Measurements from ENCODE around the gene FKBP1B. TPM values are rescaled to one million over a fixed set of nuclear protein-coding genes. Genes with fewer than 3 reads are reported as not detected.

FKBP1B gene
- total RNA-seq, 1 donor from 2014 or later, result 16.2 TPM

DNA sequence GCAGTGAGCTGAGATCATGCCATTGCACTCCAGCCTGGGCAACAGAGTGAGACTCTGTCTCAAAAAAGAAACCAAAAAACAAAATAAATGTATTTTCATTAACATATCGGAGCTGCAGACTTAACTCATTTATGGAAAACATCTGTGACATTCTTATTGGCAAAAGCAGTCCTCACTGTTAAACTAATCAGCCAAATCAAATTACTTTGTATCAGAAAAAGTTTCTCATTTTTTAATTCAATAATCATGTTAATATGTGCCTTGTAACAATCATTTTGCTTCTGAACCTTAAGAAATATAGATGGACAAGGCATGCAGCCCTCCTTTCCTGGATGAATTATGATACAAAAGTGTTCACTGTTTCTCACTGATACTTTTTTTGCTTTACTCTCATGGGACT lies 53.1 kb downstream of the FKBP1B start:
- Mint-ChIP-seq H3K9me3 (ENCODE audit: low read depth) (peaks cover 39% of the 10 kb centered on the region), H3K27me3 (ENCODE audit: low read depth) (no peaks in the 10 kb centered on the region), H3K27ac (ENCODE audit: unreplicated experiment) (no peak overlapping the region), H3K4me3 (ENCODE audit: unreplicated experiment) (no peak overlapping the region), H3K4me1 (ENCODE audit: low read depth) (no peaks in the 10 kb centered on the region), H3K36me3 (ENCODE audit: low read depth) (peaks cover 17% of the 10 kb centered on the region)
- no peak for DNase-seq (ENCODE audit: low spot score)
- TF ChIP-seq CTCF (IDR thresholded peaks at IDR 0.05), result no peak

GRCh38 chr2:24104110-24104650 lies 54.6 kb downstream of the FKBP1B start:
- H3K36me3 Mint-ChIP-seq (ENCODE audit: low read depth), result peaks cover 14% of the 10 kb centered on the region
- H3K9me3 Mint-ChIP-seq (ENCODE audit: low read depth), result peaks cover 35% of the 10 kb centered on the region
- no peak for DNase-seq (ENCODE audit: low spot score)
- no peaks in the 10 kb centered on the region for H3K27me3 Mint-ChIP-seq (ENCODE audit: low read depth)
- H3K4me1 Mint-ChIP-seq (ENCODE audit: low read depth), result no peaks in the 10 kb centered on the region
- no peak for TF ChIP-seq CTCF (IDR thresholded peaks at IDR 0.05)
- H3K27ac Mint-ChIP-seq (ENCODE audit: unreplicated experiment), result no peak overlapping the region
- no peak overlapping the region for H3K4me3 Mint-ChIP-seq (ENCODE audit: unreplicated experiment)

- H3K4me3 Mint-ChIP-seq (ENCODE audit: unreplicated experiment), result no peak overlapping the region
- H3K27me3 Mint-ChIP-seq (ENCODE audit: low read depth), result no peaks in the 10 kb centered on the region
- TF ChIP-seq CTCF (IDR thresholded peaks at IDR 0.05), result no peak
- H3K9me3 Mint-ChIP-seq (ENCODE audit: low read depth), result peaks cover 35% of the 10 kb centered on the region
- no peak for DNase-seq (ENCODE audit: low spot score)
- H3K27ac Mint-ChIP-seq (ENCODE audit: unreplicated experiment), result no peak overlapping the region
- peaks cover 12% of the 10 kb centered on the region for H3K36me3 Mint-ChIP-seq (ENCODE audit: low read depth)
- no peaks in the 10 kb centered on the region for H3K4me1 Mint-ChIP-seq (ENCODE audit: low read depth)
These were observed 55.4 kb downstream of the FKBP1B start for GRCh38 chr2:24104906-24105305.

- Mint-ChIP-seq H3K27ac (ENCODE audit: unreplicated experiment) (no peak overlapping the region), H3K4me1 (ENCODE audit: low read depth) (peaks cover 5% of the 10 kb centered on the region), H3K36me3 (ENCODE audit: low read depth) (peaks cover 10% of the 10 kb centered on the region), H3K27me3 (ENCODE audit: low read depth) (no peaks in the 10 kb centered on the region), H3K4me3 (ENCODE audit: unreplicated experiment) (no peak overlapping the region), H3K9me3 (ENCODE audit: low read depth) (peaks cover 32% of the 10 kb centered on the region)
- DNase-seq (ENCODE audit: low spot score), result no peak
- no peak for TF ChIP-seq CTCF (IDR thresholded peaks at IDR 0.05)
These were observed 56.3 kb downstream of the FKBP1B start for GRCh38 chr2:24105816-24106215.

GRCh38 chr2:24106786-24107185 lies 57.2 kb downstream of the FKBP1B start:
- no peak for TF ChIP-seq CTCF (IDR thresholded peaks at IDR 0.05)

More at GRCh38 chr2:24106786-24107185, 57.2 kb downstream of the FKBP1B start:
- Mint-ChIP-seq H3K9me3 (ENCODE audit: low read depth) (peaks cover 32% of the 10 kb centered on the region), H3K4me3 (ENCODE audit: unreplicated experiment) (no peak overlapping the region), H3K27ac (ENCODE audit: unreplicated experiment) (no peak overlapping the region), H3K27me3 (ENCODE audit: low read depth) (no peaks in the 10 kb centered on the region), H3K4me1 (ENCODE audit: low read depth) (peaks cover 15% of the 10 kb centered on the region), H3K36me3 (ENCODE audit: low read depth) (peaks cover 10% of the 10 kb centered on the region)
- no peak for DNase-seq (ENCODE audit: low spot score)

All from chondrocyte (in vitro differentiated cells).